ENCODE measurements around the gene AQP5.

The AQP5 gene

GRCh38 chr12:49951411-49952240, 10.0 kb upstream of the AQP5 start:
- no peak for DNase-seq

DNA sequence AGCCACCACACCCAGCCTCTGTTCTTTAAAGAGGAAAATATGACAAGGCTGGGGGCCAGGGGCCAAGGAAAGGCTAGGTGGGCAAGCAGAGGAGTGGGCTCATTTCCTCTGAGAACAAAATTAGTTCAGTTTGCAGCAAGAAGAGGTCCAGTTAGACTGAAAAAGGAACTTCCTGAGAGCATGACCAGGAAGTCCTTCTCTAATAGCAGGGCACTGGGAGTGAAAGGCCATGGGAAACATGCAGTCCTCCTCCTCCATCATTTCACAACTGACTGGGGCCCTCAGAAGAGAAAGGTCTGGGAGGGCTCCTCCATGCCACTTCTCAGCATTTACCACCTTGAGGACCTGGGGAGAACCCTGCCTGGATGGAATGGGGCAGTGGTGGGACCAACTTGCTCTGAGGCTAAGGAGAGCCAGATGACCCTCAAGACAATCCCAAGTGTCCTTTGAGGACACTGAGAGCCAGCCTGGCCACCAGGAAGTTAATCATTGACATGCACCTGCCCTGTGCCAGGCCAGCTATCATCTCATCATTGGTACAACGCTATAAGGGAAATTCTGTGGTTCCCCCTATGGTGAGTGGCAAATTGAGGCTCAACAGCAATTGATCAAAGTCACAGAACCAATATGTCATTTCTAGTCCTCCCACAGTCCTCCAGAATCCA, 9.1 kb upstream of the AQP5 start:
- DNase-seq: no peak

DNA sequence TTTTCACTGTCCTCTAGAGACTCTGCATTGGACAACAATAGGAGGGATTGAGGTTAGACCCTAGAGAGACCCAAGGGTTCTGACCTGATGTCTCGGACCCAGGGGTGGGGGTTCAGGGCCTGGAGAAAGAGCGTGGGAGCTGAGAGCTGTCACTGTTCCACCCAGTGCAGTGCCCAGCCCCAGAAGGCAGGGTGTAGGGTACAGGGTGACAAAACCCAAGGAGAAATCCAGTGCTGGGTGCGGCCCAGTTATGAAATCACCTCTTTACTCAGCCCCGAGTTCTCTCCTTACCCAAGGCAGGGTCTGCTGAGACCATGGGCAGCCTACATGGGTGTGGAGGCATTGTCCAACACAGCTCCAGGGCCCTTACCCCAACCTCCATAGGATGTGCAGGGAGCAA, 8.5 kb upstream of the AQP5 start:
- DNase-seq: no peak

- DNase-seq: no peak
These were observed 7.5 kb upstream of the AQP5 start for GRCh38 chr12:49953961-49954846.

DNA sequence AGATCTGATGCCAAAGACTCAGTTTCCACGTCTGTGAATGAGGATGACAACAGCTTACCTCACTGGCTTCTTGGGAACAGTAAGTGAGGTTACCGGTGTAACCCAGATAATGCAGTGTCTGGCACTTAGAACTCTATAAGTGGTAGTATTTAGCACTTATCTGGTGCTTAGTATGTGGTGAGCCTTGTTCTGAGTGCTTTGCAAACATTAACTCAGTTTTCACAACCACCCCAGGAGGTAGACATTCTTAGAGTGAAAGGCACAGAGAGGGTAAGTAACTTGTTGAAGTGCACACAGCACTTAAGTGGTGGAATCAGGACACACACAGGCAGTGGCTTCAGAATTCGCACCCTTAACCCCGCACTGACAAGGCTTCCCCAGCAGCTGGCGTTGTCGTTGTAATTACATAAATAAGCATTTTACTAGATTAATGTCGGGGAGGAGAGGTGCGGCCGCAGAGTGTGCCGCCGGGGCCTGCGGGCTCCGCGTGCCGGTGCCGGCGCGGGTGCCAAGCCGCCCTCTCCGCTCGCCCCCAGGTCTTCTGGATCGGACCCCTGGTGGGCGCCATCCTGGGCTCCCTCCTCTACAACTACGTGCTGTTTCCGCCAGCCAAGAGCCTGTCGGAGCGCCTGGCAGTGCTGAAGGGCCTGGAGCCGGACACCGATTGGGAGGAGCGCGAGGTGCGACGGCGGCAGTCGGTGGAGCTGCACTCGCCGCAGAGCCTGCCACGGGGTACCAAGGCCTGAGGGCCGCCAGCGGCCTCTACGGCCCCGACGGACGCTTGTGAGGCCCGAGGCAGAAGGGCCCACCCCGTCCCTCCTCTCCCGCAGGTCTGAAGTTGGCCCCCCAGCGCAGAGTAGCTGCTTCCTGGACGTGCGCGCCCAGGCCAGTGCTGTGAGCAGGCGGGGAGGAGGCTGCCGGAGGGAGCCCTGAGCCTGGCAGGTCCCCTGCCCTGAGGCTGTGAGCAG, 6.5 kb upstream of the AQP5 start:
- DNase-seq: no peak

DNA sequence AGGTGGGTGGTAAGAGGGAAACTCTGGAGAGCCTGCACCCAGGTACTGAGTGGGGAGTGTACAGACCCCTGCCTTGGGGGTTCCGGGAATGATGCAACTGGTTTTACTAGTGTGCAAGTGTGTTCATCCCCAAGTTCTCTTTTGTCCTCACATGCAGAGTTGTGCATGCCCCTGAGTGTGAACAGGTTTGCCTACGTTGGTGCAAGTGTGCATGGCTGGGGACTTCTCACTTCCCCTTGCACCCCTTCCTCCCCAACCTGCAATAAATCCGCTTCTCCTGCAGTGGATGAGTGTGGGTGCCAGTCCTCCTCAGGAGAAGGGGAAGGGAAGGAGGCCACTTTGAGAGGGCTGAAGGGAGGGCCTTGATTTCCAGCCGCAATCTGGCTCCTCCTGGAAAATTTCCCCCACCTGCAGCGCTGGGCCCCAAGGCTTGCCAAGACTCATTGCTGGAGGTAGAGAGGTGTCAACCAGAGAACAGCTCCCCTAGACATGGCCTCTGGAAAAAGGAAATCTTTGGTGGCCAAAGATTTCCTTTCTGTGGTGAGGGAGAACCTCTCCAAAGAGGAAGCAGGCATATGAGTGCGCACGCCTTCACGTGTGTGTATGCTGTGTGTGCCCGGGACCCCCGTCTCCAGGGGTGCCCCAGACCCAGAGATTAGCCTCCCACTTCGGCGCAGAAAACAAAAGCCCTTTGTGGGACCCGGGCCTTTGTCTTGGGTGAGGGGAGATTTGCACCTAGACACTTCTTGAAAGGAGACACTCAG, 5.6 kb upstream of the AQP5 start:
- DNase-seq: no peak

DNA sequence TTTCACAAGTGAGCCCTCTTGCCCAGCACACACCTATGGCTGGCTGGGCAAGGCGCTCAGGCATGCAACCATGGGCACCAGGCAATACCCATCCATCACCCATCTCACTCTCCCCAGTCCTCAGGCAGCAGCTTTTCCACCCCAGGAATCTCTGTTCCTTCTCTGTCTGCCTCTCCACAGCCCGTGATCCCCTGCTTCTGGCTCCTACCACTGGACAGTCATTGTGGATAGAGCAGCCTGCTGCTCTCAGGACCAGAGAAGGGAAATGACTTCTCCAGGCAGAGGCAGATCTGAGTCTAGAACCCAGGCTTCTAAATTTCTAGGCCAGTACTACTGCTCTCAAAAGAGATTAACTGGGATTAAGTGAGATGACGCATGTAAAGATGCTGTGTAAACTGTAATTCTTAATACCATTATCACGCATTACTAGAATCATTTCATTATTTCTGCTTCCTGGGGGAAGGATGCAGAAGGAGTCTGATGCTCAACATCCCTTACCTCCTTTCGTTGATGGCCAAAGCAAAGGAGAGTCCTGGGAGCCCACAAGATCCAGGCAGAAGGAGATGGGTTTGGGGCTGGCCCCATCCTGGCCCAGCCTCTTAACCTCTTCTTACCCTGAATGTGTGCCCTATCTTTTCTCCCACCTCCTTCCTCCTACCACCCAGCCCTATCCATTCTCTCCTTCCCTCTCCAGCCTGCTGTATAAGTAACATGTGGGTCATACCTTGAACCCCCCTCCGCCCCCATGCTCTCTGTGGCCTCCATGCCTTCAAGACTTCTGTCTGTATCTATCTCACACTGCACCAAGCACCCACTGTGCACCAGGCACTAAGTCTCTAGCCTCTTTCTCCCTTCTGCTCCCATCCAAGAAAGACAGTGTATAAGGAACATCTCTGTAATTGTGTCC, 4.8 kb upstream of the AQP5 start:
- DNase-seq: no peak

DNA sequence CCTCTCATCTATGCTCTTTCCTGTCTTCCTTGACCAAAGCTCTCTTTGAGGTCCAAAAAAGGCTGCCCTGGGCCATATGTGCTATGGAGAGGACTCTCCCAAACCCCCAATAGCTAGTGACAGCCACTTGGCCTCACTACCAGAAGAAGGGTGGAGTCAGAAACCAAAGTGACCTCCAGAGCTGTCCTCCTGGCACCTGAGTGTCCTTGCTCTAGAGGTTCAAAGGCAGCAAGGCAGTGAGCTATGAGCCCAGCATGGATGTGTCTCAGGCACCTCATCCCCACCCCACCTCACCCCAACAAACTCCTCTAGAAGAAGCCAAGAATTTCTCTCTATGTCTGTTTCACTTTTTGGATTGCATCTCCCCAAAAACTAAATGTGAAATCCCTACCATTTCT, 4.1 kb upstream of the AQP5 start:
- DNase-seq: no peak

DNA sequence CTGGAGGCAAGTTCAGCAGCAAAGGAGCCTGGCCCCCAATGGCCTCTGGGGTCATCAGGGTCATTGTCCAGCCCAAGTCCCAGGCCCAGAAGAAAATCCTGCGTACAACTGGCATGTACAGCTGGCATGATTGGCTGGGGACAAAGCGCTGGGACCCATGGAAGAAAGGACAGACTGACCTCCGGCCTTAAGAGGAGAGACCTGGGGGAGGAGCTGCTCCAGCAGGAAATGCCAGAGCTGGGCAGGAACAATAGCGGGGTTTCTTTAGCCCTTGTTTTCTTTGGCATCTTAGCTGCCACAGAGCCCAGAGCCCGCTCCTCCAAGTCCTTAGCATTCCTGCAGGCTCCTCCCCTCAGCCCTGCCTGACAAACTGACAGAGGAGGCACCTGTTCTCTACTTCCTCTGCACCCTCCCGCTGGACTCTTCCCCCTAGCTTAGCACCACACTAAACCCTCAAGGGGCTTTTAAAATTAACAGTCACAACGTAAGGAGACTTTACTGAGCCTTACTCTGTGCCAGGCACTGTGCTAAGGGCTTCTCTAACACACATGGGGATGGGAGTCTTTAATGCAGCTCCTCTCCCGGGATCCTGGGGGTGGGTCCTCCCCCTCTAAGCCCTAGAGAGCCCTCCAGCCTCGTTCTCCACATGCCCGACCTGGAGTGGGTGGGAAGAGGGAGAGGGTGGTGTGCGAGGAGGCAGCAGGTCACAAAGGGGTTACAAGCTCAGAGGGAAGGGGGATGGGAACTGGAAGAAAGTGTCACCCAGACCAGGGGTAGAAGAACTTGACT, 1.8 kb upstream of the AQP5 start:
- no peak for DNase-seq

DNA sequence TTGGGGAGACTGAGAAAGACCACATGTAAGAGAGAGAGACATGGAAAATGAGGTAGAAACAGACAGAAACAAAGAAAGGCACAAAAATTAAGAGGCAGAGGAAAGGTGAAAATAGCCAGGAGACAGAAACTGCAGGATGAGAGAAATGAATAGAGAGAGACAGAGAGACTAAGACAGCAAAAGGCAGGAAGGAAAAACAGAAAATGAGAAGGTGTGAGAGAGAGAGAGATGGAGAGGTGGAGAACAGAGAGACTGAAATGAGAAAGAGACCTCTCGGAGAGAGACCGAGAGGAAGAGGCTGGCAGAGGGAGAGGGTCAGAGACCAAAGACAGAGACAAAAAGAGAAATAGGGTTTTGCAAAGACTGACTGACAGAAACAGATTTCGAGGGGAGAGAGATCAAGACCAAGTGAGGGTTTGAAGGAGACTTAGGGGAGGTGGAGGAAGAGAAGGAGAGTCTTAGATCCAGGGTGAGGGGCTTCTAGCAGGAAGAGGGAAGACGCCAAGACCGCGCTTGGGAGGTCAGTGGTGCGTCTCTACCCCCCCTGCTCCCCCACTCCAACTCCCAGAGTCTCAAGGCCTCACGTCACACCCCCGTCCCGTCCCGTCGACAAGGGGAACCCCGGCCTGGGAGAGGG, 1.1 kb upstream of the AQP5 start:
- no peak for DNase-seq

DNA sequence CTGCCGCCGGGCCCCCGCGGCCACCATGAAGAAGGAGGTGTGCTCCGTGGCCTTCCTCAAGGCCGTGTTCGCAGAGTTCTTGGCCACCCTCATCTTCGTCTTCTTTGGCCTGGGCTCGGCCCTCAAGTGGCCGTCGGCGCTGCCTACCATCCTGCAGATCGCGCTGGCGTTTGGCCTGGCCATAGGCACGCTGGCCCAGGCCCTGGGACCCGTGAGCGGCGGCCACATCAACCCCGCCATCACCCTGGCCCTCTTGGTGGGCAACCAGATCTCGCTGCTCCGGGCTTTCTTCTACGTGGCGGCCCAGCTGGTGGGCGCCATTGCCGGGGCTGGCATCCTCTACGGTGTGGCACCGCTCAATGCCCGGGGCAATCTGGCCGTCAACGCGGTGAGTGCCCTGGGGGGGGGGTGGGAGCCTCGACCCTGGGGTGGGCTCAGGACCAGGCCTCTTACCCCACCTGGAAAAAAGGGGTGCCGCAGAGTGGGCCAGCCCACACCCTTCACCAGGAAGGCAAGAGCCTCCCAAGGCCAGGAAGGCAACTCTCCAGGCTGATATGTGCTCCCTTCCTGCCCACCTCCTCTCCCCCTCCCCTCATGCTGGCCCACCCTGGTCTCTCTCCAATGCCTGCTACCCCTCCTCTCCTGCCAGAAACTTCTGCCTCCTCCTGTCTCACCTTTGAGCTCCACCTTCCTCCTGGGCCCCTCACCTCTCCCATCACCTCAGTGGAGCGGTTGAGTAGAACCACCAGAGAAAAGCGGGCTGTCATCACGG, 507 bp downstream of the AQP5 start:
- no peak for DNase-seq

- no peak for DNase-seq
These were observed 1.4 kb downstream of the AQP5 start for GRCh38 chr12:49962861-49963765.

GRCh38 chr12:49963976-49964815, 2.5 kb downstream of the AQP5 start:
- no peak for DNase-seq

- DNase-seq: no peak
These were observed 3.4 kb downstream of the AQP5 start for GRCh38 chr12:49964849-49965624.

GRCh38 chr12:49965836-49966235, 4.2 kb downstream of the AQP5 start:
- DNase-seq: no peak
